PC-3 (cell line): ENCODE measurements around the gene TYW1.
"Not testable (repeated sequence)": the region's sequence is repeated elsewhere in the genome, so short reads cannot be mapped to it uniquely, and the experiment has no call there.

Experiments
- CTCF ChIP-seq: fragments of 300-600 bp; sonication (generic); conservative IDR thresholded peaks from 2 replicates; pipeline ENCODE4 v1.5.1; 2017; ENCODE audit warnings: antibody characterized with exemption, low read depth, mild to moderate bottlenecking, low read length
- EZH2 ChIP-seq: fragments of 300-600 bp; sonication (generic); IDR thresholded peaks from one replicate; pipeline ENCODE4 v1.6.1; 2017; ENCODE audit warnings: antibody characterized with exemption, mild to moderate bottlenecking, low read length; ENCODE audit not compliant: unreplicated experiment

- TF ChIP-seq CTCF, EZH2: not testable (repeated sequence)
These were observed 232.4 kb downstream of the TYW1 start for GRCh38 chr7:67229018-67229417.
